NOMO-1 treated with dmso at 0.1 percent for 144 hours (cell line): Measurements from ENCODE around the gene SHROOM3.
"Not testable (repeated sequence)": the region's sequence is repeated elsewhere in the genome, so short reads cannot be mapped to it uniquely, and the experiment has no call there.

ENCODE experiments used
- DNase-seq: peaks from one replicate; lab custom pipeline; 2025; ENCODE audit not compliant: unreplicated experiment; lab: John Stamatoyannopoulos, UW

The SHROOM3 gene

GRCh38 chr4:76443376-76443775, 8.3 kb downstream of the SHROOM3 start:
- DNase-seq, result no peak

- DNase-seq, result no peak
These were observed 10.9 kb downstream of the SHROOM3 start for GRCh38 chr4:76445911-76446310.

GRCh38 chr4:76447393-76447851, 12.4 kb downstream of the SHROOM3 start:
- no peak for DNase-seq

DNA sequence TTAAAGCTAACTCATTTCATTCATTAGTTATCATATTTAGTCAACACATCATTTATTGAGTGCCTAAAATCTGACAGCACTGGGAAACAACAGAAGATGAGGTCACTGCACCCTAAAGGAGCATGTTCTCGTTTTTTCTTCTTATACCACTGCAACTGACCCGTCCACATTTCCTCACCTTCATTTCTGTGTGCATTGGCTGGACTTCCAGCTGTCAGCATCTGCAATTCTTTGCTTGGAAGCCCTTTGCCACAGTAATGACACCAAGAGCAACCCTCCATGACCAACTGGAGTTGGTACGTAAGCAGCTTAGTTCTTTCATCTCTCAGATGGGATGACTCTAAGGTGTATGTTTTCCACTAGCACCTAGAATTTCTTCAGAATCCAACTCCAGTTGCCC, 13.2 kb downstream of the SHROOM3 start:
- no peak for DNase-seq

DNA sequence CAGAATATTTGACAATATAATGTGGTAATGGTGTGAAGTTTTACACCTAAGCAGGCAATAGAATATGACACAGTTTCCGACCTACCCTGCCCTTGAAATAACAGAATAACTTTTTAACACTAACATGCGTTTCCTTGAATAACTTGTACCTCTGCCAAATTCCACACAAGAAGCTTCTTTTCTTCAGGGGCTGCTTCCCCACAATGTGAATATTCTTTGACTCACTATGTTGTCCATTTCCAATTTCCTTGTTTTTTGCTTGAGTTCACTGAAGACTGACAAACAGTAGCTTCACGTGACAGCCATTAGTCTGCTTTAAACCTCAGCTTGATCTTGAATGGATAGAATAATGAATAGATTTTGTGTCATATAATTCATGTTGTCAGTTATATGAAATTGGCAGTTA, 14.3 kb downstream of the SHROOM3 start:
- no peak for DNase-seq

- no peak for DNase-seq
These were observed 14.8 kb downstream of the SHROOM3 start for GRCh38 chr4:76449833-76450232.

DNA sequence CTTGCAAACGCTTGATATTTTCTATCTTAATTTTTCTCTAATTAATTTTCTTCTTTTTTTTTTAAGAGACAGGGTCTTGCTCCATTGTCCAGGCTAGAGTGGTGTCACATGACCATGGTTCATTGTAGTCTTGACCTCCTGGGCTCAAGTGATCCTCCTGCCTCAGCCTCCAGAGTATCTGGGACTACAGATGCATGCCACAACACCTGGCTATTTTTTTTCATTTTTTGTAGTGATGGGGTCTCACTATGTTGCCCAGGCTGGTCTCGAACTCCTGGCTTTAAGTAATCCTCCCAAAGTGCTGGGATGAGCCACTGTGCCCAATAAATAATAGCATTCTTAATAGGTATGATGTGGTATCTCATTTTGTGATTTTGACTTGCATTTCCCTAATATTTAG, 18.2 kb downstream of the SHROOM3 start:
- no peak for DNase-seq

GRCh38 chr4:76454073-76454472, 19.0 kb downstream of the SHROOM3 start:
- DNase-seq, result not testable (repeated sequence)

GRCh38 chr4:76457885-76458284, 22.9 kb downstream of the SHROOM3 start:
- DNase-seq, result no peak

DNA sequence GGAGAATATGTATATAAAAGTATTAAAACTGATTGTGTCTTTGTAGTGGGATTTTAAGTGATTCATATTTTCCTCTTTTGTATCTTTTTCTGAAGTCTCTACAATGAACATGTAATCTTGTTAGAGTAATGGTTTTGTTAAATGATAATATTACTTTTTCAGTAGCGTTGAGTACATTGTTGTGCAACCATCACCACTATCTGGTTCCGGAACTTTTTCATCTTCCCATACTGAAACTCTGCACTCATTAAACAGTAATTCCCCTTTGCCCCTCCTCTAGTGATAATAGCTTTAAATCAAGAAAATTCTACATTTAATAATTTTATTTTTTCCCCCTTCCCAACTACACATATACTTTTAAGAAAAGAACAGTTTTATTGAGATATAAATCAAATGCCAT, 23.3 kb downstream of the SHROOM3 start:
- no peak for DNase-seq

DNA sequence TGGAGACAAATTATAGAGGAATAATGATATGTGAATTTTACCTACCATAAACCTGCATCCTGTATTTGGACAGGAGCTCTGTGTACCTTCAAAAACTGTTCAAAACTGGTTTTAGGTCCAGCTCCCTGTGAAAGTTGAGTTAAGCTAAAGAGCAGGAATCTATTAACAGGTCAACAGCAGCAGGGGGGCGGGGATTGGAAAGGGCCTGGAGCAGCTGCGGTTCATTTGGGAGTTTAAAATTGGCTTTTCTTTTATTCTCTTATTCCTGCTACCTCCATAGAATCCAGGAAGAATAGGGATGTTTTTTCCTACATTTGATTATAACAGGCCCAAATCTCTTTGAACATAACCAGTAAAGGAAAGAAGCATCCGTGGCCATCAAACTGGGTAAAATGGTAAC, 23.8 kb downstream of the SHROOM3 start:
- no peak for DNase-seq

DNA sequence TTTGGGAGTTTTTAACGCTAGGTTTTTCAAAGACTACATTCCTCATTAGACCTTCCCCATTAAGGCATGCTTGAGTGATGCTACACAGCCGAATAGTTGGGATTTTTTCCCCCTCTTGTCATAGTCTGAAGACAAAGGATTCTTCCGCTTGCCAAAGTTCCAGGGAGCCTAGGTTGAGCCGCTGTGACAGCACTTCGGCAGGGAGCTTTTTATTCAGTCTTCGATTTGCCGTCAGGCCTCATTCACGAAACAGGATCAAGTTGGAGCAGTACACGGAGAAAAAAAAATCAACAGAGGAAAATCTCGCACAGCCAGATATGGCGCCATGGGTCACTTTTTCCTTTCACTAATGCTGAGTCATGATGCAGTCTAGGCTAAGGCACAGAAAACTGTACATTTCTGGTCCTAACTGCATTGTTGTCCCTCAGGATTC, 24.3 kb downstream of the SHROOM3 start:
- no peak for DNase-seq

DNA sequence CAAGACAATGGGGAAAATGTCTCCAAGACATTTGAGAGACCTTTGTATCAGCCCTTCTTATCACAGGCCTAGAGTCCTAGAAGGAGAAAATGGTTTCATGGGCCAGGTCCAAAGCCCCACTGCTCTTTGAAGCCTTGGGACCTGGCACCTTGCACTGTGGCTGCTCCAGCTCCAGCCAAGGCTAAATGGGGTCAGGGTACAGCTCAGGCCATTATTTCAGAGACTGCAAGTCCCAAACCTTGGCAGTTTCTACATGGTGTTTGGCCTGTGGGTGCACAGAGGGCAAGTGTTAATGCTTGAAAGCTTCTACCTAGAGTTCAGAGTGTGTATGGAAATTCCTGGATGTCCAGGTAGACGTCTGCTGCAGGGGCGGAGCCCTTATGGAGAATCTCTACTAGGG, 28.5 kb downstream of the SHROOM3 start:
- no peak for DNase-seq

DNA sequence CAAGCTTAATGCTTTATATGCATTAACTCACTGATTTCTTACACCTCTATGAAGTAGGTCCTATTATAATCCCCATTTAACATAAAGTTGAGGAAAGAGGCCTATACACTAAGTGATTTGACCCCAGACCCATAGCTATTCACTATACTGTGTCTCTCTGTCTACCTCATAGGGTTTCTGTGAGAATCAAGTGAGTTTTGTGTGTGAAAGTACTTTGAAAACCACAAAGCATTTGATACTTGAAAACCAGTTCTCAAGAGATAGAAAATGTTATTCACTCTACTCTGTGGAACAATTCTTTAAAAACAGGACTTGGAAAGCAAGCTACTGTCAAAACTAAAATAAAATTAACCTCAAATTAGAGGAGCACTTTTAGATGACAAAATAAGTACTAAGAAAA, 35.0 kb downstream of the SHROOM3 start:
- no peak for DNase-seq

DNA sequence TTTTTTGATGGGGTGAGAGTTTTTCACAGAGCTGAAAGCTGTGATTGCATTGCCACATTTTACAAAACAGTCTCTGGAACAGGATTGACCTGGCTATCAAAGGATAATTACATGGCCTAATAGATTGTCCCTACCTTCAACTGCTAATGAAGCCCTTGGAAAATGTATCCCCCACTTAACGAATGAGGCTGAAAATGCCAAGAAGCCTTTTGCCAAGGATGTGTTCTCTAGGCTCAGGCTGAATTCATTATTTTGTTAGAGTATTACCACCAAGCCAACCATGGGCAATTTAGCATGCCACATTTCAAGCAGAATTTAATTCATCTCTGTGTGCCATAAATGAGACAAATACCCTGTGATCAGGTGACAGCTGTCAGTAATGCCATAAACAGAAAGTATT, 35.5 kb downstream of the SHROOM3 start:
- DNase-seq, result no peak

GRCh38 chr4:76476571-76476970, 41.5 kb downstream of the SHROOM3 start:
- no peak for DNase-seq

DNA sequence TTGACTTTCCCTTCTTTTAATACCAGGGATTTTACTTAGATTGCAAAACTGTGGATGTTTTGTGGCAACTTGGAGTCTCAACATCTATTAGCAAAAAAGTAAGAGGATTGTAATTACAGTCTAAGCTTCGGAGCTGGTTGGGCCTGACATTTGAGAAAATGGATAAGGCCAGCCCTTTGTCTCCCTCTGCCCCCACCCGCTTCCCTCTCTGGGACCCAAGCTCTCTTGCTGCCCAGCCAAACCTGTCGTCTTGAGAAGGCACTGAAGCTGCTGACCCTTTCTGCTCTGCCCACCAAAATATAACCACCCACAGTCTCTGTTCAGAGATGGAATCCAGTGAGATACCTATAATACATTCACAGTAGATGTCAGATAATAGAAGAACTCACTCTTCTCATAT, 49.6 kb downstream of the SHROOM3 start:
- DNase-seq, result no peak

DNA sequence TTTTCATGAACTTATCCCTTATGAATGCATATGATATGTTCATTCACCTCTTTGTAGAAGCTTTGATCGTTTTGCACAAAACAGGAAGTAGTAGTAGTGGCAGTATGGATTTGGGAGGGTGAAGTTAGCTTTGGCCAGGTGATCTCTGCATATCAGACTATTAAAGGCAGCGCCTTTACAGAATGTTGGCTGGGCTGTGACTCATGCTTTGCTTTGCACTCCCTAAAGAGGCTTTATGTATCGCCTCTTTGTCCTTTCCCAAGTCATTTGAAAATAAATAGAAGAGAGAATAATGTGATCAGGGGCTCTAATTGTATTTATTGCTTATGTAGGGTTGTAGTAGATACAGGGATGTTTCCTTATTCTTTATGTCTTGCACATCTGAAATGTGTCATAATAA, 50.4 kb downstream of the SHROOM3 start:
- DNase-seq, result no peak

DNA sequence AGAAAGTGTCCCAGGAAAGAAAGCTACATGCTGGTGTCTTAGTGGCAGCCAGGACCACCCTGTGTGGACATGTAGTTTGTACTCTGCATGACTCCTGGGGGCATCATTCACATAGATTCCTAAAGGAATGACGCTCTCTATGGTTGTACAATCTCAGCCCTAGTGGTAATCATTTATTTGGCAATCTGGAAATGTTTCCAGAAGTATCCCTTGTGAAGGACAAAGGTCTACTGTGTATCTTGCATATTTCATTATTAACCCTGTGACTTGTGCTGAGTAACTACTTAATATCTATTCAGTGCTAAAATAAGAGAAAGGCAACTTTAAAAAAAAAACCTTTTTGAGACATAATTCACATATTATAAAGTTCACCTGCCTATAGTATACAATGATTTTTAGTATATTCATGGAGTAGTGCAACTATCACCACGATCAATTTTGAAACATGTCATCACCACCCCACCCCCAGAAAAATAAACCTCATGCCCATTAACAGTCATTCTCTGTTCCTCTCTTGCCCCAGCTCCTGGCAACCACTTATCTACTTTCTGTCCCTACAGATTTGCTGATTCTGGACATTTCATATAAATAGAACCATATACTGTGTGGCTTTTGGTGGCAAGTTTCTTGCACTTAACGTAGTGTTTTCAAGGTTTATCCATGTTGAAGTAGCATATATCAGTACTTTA, 51.7 kb downstream of the SHROOM3 start:
- no peak for DNase-seq

GRCh38 chr4:76487621-76488020, 52.6 kb downstream of the SHROOM3 start:
- no peak for DNase-seq

- DNase-seq, result no peak
These were observed 53.4 kb downstream of the SHROOM3 start for GRCh38 chr4:76488455-76488854.

- no peak for DNase-seq
These were observed 54.1 kb downstream of the SHROOM3 start for GRCh38 chr4:76488888-76489685.
